ENCODE data around the gene DNMBP.
A peak's percentile ranks its signal among the peaks of the same experiment; 100 is the strongest.
"Not testable (repeated sequence)": the region's sequence is repeated elsewhere in the genome, so short reads cannot be mapped to it uniquely, and the experiment has no call there.

DNMBP gene

DNA sequence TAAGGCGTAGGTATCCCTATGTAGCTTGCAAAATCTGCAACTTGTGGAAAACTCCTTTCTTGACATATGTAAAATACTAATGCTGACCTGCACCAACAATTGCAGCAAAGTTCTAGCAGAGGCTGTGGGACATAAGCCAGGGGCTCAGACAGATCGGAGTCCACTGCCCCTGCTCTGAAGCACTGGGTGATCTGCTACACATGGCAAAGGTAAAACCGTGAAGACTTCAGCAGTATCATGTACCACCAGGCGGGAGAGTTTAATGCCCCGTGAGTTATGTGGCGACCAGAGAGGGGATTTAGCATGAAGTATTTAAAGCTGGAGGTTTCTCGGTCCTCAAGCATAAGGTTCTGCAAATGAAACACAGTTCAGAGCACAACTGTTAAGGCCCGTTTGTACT lies 150.9 kb downstream of the DNMBP start:
- DNase-seq (ENCODE audit: low spot score), result no peak

DNA sequence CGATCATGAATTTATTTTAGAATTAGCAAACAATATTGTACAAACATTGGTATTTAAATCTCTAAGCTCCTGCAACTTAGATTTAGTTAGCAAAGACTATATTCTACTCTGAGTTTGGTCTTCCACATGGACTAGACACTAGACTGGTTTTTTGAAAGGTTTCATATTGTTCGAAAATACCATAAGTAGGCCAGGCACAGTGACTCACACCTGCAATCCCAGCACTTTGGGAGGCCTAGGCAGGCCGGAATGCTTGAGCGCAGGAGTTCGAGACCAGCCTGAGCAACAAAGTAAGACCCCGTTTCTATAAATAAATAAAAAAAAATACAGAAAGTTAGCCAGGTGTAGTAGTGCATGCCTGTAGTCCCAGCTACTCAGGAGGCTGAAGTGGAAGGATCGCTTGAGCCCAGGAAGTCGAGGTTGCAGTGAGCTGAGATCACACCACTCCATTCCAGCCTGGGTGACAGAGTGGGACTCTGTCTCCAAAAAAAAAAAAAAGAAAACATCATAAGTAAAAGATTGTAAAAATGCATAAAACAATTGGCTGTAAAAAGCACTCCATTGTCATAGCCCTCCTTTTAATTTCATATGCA lies 154.2 kb downstream of the DNMBP start:
- no peak for DNase-seq (ENCODE audit: low spot score)

DNA sequence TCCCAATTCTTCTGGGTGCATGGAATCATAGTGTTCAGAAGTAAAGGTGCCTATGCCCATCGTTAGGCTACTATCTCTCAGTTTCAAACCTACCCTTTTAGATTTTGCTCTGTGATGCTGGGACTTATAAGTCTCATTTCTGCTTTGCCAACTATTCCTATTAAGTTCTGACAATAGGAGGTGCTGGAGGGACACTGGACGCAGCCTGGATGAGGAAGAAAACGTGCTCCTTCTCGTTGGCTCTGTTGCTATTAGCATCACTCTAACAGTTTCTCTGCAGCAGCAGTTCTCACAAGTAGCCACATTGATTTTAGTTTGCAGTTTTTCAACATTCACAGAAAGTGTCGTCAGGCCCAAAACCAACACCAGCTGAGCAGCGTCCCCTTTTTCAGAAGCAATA lies 154.9 kb downstream of the DNMBP start:
- DNase-seq (ENCODE audit: low spot score), result peak; percentile 34

DNA sequence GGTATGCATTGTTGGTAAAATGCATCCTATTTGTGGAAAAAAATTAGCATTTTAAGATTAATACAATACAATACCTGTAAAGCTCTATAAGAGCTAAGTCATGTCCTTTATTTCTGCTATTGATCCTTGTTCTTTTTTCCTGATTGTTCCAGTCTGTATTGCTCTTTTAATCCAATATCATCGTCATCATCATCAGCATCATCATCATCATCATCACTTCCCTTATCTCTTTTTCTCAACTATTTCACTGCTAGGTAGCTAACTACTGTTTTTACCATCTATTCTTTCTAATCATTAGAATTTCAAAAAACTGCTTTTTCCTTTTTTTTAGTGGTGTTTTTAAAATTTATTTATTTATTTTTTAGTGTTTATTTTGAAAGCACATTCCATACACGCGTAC lies 156.1 kb downstream of the DNMBP start:
- no peak for DNase-seq (ENCODE audit: low spot score)

- no peak for DNase-seq (ENCODE audit: low spot score)
Measured at GRCh38 chr10:99852481-99853213, 157.1 kb downstream of the DNMBP start.

DNA sequence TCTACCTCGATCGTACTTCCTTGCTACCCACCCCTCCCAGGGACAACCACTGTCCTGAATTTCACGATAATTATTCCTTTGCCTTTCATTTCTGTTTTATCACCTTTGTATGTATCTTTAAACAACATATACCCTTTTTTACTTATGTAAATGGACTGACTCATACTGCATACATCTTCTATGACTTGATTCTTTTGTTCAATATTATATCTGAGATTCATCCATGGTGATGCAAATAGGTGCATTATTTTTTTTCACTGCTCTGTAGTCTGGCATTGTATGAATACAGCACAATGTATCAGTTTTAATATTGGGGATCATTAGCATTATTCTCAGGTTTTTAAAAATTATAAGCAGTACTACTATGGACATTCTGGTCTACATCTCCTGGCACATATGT lies 157.9 kb downstream of the DNMBP start:
- no peak for DNase-seq (ENCODE audit: low spot score)

GRCh38 chr10:99850767-99851340 lies 158.9 kb downstream of the DNMBP start:
- no peak for DNase-seq (ENCODE audit: low spot score)

DNA sequence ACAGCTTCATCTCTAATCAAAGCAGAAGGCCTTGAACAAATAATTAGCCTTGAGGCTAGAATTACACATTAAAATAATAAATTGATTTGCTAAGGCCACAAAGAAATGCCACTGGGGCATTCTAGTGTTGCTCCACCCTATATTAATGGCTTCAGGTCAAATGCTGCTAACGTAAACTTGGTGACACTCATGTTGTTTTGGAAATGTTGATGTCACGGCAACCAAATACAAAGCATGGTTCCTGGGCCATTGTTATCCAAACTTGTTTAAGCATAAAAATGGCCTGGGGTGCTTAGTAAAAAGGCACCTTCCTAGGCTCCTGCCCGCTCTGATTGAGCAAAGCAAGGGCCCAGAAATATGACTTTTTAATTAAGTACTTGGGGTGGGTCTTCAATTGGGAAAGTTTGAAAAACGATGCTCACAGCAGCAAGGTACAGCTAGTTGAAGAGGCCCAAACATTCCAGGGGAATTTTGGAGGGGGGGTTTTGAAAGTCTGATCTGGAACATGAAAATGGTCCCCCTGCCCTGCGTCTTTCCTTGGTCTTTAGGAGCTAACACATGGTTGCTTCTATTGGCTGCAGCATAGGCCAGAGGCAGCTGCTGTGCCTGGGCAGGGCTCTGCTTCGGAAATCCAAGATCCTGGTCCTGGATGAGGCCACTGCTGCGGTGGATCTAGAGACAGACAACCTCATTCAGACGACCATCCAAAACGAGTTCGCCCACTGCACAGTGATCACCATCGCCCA lies 159.6 kb downstream of the DNMBP start:
- DNase-seq (ENCODE audit: low spot score), result no peak

- no peak for DNase-seq (ENCODE audit: low spot score)
Measured at GRCh38 chr10:99849536-99849935, 160.2 kb downstream of the DNMBP start.

DNA sequence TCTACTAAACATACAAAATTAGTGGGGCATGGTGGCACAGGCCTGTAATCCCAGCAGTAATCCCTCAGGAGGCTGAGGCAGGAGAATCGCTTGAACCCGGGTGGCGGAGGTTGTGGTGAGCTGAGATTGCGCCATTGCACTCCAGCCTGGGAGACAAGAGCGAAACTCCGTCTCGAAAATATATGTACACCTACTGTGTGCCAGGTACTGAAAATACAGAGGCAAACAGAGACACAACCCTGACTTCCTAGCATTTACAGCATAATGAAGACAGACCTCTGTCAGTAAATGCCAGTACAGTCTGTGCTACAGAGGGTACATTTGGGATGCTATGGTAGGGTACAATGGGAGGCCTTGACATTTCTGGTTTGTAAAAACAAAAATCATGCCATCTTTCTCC lies 160.7 kb downstream of the DNMBP start:
- DNase-seq (ENCODE audit: low spot score), result no peak

DNA sequence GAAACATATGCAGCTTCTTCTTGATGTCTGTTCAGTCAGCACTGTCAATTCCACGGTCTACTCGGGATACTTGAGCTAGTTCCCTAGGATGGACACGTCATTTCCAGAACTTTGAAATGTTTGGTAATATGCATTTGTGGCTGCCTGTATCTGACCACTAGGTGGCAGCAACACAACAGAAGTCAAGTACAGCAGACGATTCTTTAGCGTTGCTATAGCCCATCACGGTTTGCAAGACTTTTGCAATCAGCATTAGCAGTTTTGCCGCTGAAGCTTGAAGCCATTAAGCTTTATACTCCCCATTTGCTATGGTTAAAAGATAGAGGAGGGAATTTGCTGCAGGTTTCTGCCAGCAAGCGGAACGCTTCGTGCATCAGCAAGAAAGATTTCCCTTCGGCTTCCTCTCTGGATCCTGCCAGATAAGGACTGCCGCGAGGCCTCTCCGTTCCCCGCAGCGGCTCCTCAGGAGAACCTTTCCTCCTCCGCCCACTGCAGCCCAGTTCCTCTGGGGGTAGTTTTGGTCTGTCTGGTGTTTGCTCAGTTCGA lies 163.8 kb downstream of the DNMBP start:
- DNase-seq (ENCODE audit: low spot score), result peak; percentile 87

GRCh38 chr10:99844433-99844955 lies 165.3 kb downstream of the DNMBP start:
- DNase-seq (ENCODE audit: low spot score), result no peak

DNA sequence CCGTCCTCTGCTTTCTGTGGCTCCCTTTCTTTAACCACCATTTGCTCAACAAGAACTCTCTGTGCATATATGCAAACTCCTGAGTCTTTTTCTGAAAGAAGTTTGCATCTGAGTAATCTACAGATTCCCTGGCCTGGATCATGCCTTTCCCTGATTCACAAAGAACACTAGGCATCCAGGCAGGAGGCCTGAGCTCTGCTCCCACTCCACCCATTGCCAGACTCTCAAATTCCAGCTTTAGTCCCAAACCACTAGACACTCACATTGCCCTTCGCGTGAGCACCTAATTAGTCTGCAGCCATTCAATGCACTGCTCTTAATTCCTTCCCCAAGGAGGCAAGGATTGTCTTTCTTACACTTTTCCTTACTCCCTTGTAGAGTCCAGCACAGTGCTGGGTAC lies 166.4 kb downstream of the DNMBP start:
- no peak for DNase-seq (ENCODE audit: low spot score)

DNA sequence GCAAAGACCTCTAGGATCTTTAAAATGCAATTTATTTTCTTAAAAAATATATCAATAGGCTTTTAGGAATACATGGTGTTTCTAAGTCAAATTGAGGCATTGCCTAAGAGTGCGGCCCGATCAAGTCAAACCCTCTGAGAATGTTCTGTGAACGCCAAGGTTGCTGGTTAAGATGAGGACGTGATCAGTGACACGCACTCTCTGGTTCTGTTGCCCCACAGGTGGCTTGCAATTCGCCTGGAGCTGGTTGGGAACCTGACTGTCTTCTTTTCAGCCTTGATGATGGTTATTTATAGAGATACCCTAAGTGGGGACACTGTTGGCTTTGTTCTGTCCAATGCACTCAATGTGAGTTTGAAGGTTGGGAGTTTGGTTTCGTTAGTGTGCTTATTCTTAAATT lies 168.0 kb downstream of the DNMBP start:
- DNase-seq (ENCODE audit: low spot score), result no peak

DNA sequence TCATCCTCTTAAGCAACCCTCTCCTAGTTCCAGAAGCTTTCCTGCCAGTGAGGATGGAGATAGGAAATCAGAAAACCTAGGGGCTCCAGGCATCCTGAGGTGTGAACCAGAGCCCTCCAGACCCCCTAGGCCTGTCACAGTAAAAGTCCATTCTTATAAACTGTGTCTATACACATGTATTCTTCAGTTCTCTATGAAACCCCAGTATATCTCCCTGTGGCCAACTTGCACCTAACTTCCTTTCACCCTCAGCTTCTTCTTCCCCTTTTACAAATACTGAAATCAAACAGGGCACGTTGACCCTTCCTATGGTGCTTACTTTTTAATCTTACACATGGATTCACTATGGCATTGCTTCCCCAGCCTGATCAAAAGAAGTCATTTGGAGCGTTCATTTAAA lies 168.9 kb downstream of the DNMBP start:
- not testable (repeated sequence) for DNase-seq (ENCODE audit: low spot score)

- DNase-seq (ENCODE audit: low spot score), result no peak
Measured at GRCh38 chr10:99836711-99837110, 173.0 kb downstream of the DNMBP start.

DNA sequence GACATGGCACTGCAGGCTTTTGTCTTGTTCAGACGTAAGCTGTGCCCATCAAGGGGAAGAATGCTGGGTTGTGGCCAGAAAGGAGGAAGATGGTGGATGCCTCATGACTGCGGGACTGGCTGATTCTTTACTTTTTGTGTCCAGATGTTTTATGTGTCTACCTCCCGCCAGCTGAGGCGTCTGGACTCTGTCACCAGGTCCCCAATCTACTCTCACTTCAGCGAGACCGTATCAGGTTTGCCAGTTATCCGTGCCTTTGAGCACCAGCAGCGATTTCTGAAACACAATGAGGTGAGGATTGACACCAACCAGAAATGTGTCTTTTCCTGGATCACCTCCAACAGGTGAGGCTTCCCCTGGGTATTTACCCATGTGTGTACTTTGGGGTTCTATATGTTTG lies 173.8 kb downstream of the DNMBP start:
- no peak for DNase-seq (ENCODE audit: low spot score)

GRCh38 chr10:99834410-99834809 lies 175.3 kb downstream of the DNMBP start:
- peak; percentile 49 for DNase-seq (ENCODE audit: low spot score)

DNA sequence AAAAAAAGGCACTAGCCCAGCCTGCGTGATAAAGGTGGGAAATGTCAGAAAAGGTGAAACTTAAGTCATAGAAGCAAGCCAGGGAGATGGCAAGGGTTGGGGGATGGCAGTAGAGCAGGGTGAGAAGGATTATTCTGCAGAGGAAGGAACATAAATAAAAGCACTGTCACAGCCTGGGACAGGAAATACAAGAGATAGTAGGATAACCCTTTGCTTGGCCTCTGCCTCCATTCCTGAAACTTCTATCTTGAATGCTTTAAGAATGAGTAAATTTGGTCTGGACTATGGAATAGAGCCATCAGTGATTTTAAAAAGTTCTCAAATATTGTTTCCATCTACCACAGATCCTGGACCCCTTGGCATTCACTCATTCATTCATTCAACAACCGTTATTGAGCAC lies 177.3 kb downstream of the DNMBP start:
- no peak for DNase-seq (ENCODE audit: low spot score)

DNA sequence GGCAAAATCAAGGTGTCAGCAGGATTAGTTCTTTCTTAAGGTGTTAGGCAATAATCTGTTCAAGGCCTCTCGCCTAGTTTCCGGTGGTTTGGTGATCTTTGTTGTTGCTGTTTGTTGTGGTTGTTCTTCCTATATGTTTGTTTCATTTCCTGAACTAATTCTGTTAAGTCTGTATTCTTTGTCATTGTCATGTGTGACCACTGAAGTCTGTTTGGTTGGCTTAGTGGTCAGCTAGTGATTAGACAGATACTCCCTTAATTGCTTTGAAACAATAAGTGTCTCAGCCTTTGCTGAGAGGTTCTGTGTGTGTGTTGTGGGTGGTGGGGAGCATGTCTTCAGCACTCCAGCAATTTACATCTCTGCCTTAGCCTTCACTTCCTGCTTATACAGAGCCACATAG lies 181.3 kb downstream of the DNMBP start:
- DNase-seq (ENCODE audit: low spot score), result no peak

DNA sequence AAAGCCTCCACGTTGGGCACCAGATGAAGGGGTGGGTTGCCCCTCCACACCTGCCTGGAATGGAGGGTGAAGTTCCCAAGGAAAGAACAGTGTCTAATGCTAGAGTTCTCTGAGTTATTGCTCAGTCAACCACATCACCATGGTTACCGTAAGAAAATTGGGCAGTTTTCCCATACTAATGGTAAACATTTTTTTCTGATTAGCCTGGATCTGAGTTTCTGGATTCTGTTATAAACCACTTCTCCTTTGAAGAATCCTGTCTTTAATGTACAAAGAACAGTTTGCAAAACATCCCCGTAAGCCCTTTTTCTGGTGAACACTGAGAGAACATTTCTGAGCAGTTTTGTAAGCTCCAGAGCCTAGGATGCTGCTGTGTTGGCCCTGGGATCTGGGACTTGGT lies 181.8 kb downstream of the DNMBP start:
- DNase-seq (ENCODE audit: low spot score), result no peak

All from RKO (cell line).